Karpas-422 (cell line): Measurements from ENCODE around the gene WDPCP. TPM values are rescaled to one million over a fixed set of nuclear protein-coding genes. Genes with fewer than 3 reads are reported as not detected.

Experiments
- small RNA-seq: library from RNA; depleted of rRNA; stranded (forward); fragments of <200 nt; gene quantifications from one replicate; pipeline ENCODE3, GENCODE V24; 2014
- total RNA-seq: library from RNA; depleted of rRNA; stranded (reverse); fragments of >200 nt; shearing (Covaris generic); gene quantifications from 2 replicates; pipeline ENCODE4 v1.2.3, GENCODE V29; 2014; ENCODE audit warnings: low replicate concordance; rRNA removed

The WDPCP gene
- total RNA-seq, 1 experiment from 2014 or later = 20.8 TPM

Small RNA genes within 50 kb of the gene (small RNA-seq; reads per million reads assigned to genes)
- not detected for gene RF00017

Other genes with a start within 250 kb of the WDPCP start
- 141 and 208 TPM in 2 replicates for gene MDH1, start 486 bp upstream of the WDPCP start, total RNA-seq